ENCODE results near the gene CD8A.

CD8A gene

GRCh38 chr2:86768189-86768949 lies 22.3 kb downstream of the CD8A start:
- TF ChIP-seq GATA2 (IDR thresholded peaks at IDR 0.05; ENCODE audit: low read depth, low read length) (no peak), GATA3 (IDR thresholded peaks at IDR 0.05; ENCODE audit: low read depth, low read length) (no peak)

GRCh38 chr2:86765310-86765695 lies 25.4 kb downstream of the CD8A start:
- no peak for TF ChIP-seq GATA2 (IDR thresholded peaks at IDR 0.05; ENCODE audit: low read depth, low read length)
- TF ChIP-seq GATA3 (IDR thresholded peaks at IDR 0.05; ENCODE audit: low read depth, low read length) = no peak

GRCh38 chr2:86764661-86765309 lies 25.9 kb downstream of the CD8A start:
- TF ChIP-seq GATA3 (IDR thresholded peaks at IDR 0.05; ENCODE audit: low read depth, low read length) (no peak), GATA2 (IDR thresholded peaks at IDR 0.05; ENCODE audit: low read depth, low read length) (no peak)

- TF ChIP-seq GATA2 (IDR thresholded peaks at IDR 0.05; ENCODE audit: low read depth, low read length) (no peak), GATA3 (IDR thresholded peaks at IDR 0.05; ENCODE audit: low read depth, low read length) (no peak)
Observed at GRCh38 chr2:86760371-86760770, 30.3 kb downstream of the CD8A start.

- TF ChIP-seq GATA2 (IDR thresholded peaks at IDR 0.05; ENCODE audit: low read depth, low read length) (no peak), GATA3 (IDR thresholded peaks at IDR 0.05; ENCODE audit: low read depth, low read length) (no peak)
Observed at GRCh38 chr2:86758405-86758804, 32.3 kb downstream of the CD8A start.

- no peak for TF ChIP-seq GATA3 (IDR thresholded peaks at IDR 0.05; ENCODE audit: low read depth, low read length)
- no peak for TF ChIP-seq GATA2 (IDR thresholded peaks at IDR 0.05; ENCODE audit: low read depth, low read length)
Observed at GRCh38 chr2:86753606-86754005, 37.1 kb downstream of the CD8A start.

- TF ChIP-seq GATA3 (IDR thresholded peaks at IDR 0.05; ENCODE audit: low read depth, low read length) (no peak), GATA2 (IDR thresholded peaks at IDR 0.05; ENCODE audit: low read depth, low read length) (no peak)
Observed at GRCh38 chr2:86752934-86753333, 37.8 kb downstream of the CD8A start.

GRCh38 chr2:86751778-86752177 lies 38.9 kb downstream of the CD8A start:
- no peak for TF ChIP-seq GATA3 (IDR thresholded peaks at IDR 0.05; ENCODE audit: low read depth, low read length)
- no peak for TF ChIP-seq GATA2 (IDR thresholded peaks at IDR 0.05; ENCODE audit: low read depth, low read length)

- TF ChIP-seq GATA2 (IDR thresholded peaks at IDR 0.05; ENCODE audit: low read depth, low read length) = no peak
- no peak for TF ChIP-seq GATA3 (IDR thresholded peaks at IDR 0.05; ENCODE audit: low read depth, low read length)
Observed at GRCh38 chr2:86750240-86750839, 40.4 kb downstream of the CD8A start.

GRCh38 chr2:86747711-86748639 lies 42.7 kb downstream of the CD8A start:
- no peak for TF ChIP-seq GATA2 (IDR thresholded peaks at IDR 0.05; ENCODE audit: low read depth, low read length)
- no peak for TF ChIP-seq GATA3 (IDR thresholded peaks at IDR 0.05; ENCODE audit: low read depth, low read length)

GRCh38 chr2:86746939-86747338 lies 43.8 kb downstream of the CD8A start:
- TF ChIP-seq GATA2 (IDR thresholded peaks at IDR 0.05; ENCODE audit: low read depth, low read length) (no peak), GATA3 (IDR thresholded peaks at IDR 0.05; ENCODE audit: low read depth, low read length) (no peak)

- TF ChIP-seq GATA3 (IDR thresholded peaks at IDR 0.05; ENCODE audit: low read depth, low read length) = no peak
- no peak for TF ChIP-seq GATA2 (IDR thresholded peaks at IDR 0.05; ENCODE audit: low read depth, low read length)
Observed at GRCh38 chr2:86744152-86744551, 46.6 kb downstream of the CD8A start.
